Testis (tissue), 2 donors: ENCODE measurements around the gene INSR.

Source experiments
- CTCF ChIP-seq, 3 experiments: fragments of 450-650 bp in 2 of 3; fragments of 200-600 bp in 1 of 3; sonication (generic) in 1 of 3; IDR thresholded peaks; one replicate each; pipeline ENCODE4 v1.5.1; 2016 to 2019; ENCODE audit warnings: antibody characterized with exemption in 3 of 3, mild to moderate bottlenecking in 2 of 3, moderate library complexity in 1 of 3
- POLR2A ChIP-seq: fragments of 450-650 bp; IDR thresholded peaks from one replicate; pipeline ENCODE4 v1.6.1; 2017; ENCODE audit warnings: antibody characterized with exemption, mild to moderate bottlenecking, moderate library complexity

GRCh38 chr19:7113233-7113632 lies 181.0 kb downstream of the INSR start:
- TF ChIP-seq CTCF (IDR thresholded peaks at IDR 0.05) (no peak), POLR2A (no peak)
